ENCODE data around the gene ALDH1L2.

ALDH1L2 gene

GRCh38 chr12:105071981-105072380 is 12.3 kb downstream of the ALDH1L2 start:
- no peaks in the 10 kb centered on the region for H3K4me1 Mint-ChIP-seq
- H3K27ac Mint-ChIP-seq = no peak overlapping the region
- DNase-seq = no peak
- CTCF ChIA-PET = interaction anchor here (0.7 kb wide), 1 partner anchor 242 kb away, joined by 3 read pairs; no protein-coding TSS in a partner anchor
- H3K36me3 Mint-ChIP-seq = no peaks in the 10 kb centered on the region
- H3K27me3 Mint-ChIP-seq = no peaks in the 10 kb centered on the region
- no peaks in the 10 kb centered on the region for H3K9me3 Mint-ChIP-seq
- no peak overlapping the region for H3K4me3 Mint-ChIP-seq

GRCh38 chr12:105069936-105070702 is 14.1 kb downstream of the ALDH1L2 start:
- H3K36me3 Mint-ChIP-seq = no peaks in the 10 kb centered on the region
- H3K27ac Mint-ChIP-seq = no peak overlapping the region
- no peaks in the 10 kb centered on the region for H3K4me1 Mint-ChIP-seq
- DNase-seq = no peak
- no peaks in the 10 kb centered on the region for H3K9me3 Mint-ChIP-seq
- H3K27me3 Mint-ChIP-seq = no peaks in the 10 kb centered on the region
- CTCF ChIA-PET = interaction anchor here (1.6 kb wide), 1 partner anchor 16 kb away, joined by 8 read pairs; no protein-coding TSS in a partner anchor
- no peak overlapping the region for H3K4me3 Mint-ChIP-seq

- CTCF ChIA-PET = no interaction called here
- peaks cover 5% of the 10 kb centered on the region for H3K27me3 Mint-ChIP-seq
- DNase-seq = no peak
Observed at GRCh38 chr12:105067511-105068031, 16.7 kb downstream of the ALDH1L2 start.

GRCh38 chr12:105064564-105065178 is 19.6 kb downstream of the ALDH1L2 start:
- H3K4me3 Mint-ChIP-seq = no peak overlapping the region

More at GRCh38 chr12:105067511-105068031, 16.7 kb downstream of the ALDH1L2 start:
- no peak overlapping the region for H3K4me3 Mint-ChIP-seq
- no peaks in the 10 kb centered on the region for H3K36me3 Mint-ChIP-seq
- no peak overlapping the region for H3K27ac Mint-ChIP-seq
- H3K4me1 Mint-ChIP-seq = no peaks in the 10 kb centered on the region
- H3K9me3 Mint-ChIP-seq = no peaks in the 10 kb centered on the region

GRCh38 chr12:105060715-105061378 is 23.4 kb downstream of the ALDH1L2 start:
- Mint-ChIP-seq H3K4me3 (no peak overlapping the region), H3K9me3 (peaks cover 2% of the 10 kb centered on the region), H3K27ac (no peak overlapping the region), H3K4me1 (no peaks in the 10 kb centered on the region), H3K27me3 (peaks cover 5% of the 10 kb centered on the region), H3K36me3 (peaks cover 2% of the 10 kb centered on the region)
- CTCF ChIA-PET = interaction anchor here (1.2 kb wide), 1 partner anchor 60 kb away, joined by 3 read pairs; no protein-coding TSS in a partner anchor
- DNase-seq = no peak

More at GRCh38 chr12:105064564-105065178, 19.6 kb downstream of the ALDH1L2 start:
- CTCF ChIA-PET = no interaction called here
- Mint-ChIP-seq H3K4me1 (no peaks in the 10 kb centered on the region), H3K9me3 (no peaks in the 10 kb centered on the region), H3K36me3 (no peaks in the 10 kb centered on the region), H3K27me3 (peaks cover 5% of the 10 kb centered on the region), H3K27ac (no peak overlapping the region)
- DNase-seq = no peak

GRCh38 chr12:105057174-105057573 is 27.1 kb downstream of the ALDH1L2 start:
- peaks cover 2% of the 10 kb centered on the region for H3K4me1 Mint-ChIP-seq
- no peak overlapping the region for H3K27ac Mint-ChIP-seq
- CTCF ChIA-PET = no interaction called here
- H3K9me3 Mint-ChIP-seq = peaks cover 2% of the 10 kb centered on the region
- H3K36me3 Mint-ChIP-seq = peaks cover 9% of the 10 kb centered on the region
- no peak overlapping the region for H3K4me3 Mint-ChIP-seq
- DNase-seq = no peak
- H3K27me3 Mint-ChIP-seq = peaks cover 8% of the 10 kb centered on the region

GRCh38 chr12:105053116-105053572 is 31.1 kb downstream of the ALDH1L2 start:
- CTCF ChIA-PET = interaction anchor here (0.6 to 6.0 kb wide), 17 partner anchors 15 to 851 kb away, joined by 3 to 50 read pairs (median 3); partner anchors contain the start of gene SLC41A2
- no peak overlapping the region for H3K27ac Mint-ChIP-seq
- DNase-seq = peak; percentile 86
- H3K4me3 Mint-ChIP-seq = no peak overlapping the region
- H3K9me3 Mint-ChIP-seq = peaks cover 2% of the 10 kb centered on the region
- peaks cover 2% of the 10 kb centered on the region for H3K4me1 Mint-ChIP-seq
- peaks cover 9% of the 10 kb centered on the region for H3K36me3 Mint-ChIP-seq
- peaks cover 8% of the 10 kb centered on the region for H3K27me3 Mint-ChIP-seq

GRCh38 chr12:105051981-105052380 is 32.3 kb downstream of the ALDH1L2 start:
- CTCF ChIA-PET = interaction anchor here (0.9 to 6.0 kb wide), 5 partner anchors 93 to 846 kb away, joined by 3 to 50 read pairs (median 4); partner anchors contain the start of gene SLC41A2
- H3K27ac Mint-ChIP-seq = no peak overlapping the region
- H3K36me3 Mint-ChIP-seq = peaks cover 9% of the 10 kb centered on the region
- peaks cover 6% of the 10 kb centered on the region for H3K9me3 Mint-ChIP-seq
- peaks cover 2% of the 10 kb centered on the region for H3K4me1 Mint-ChIP-seq
- H3K27me3 Mint-ChIP-seq = peaks cover 8% of the 10 kb centered on the region
- DNase-seq = no peak
- no peak overlapping the region for H3K4me3 Mint-ChIP-seq

- no peak overlapping the region for H3K27ac Mint-ChIP-seq
- peaks cover 4% of the 10 kb centered on the region for H3K9me3 Mint-ChIP-seq
- H3K36me3 Mint-ChIP-seq = no peaks in the 10 kb centered on the region
- H3K27me3 Mint-ChIP-seq = no peaks in the 10 kb centered on the region
- DNase-seq = no peak
- H3K4me1 Mint-ChIP-seq = peaks cover 2% of the 10 kb centered on the region
- CTCF ChIA-PET = no interaction called here
- no peak overlapping the region for H3K4me3 Mint-ChIP-seq
Observed at GRCh38 chr12:105048315-105048714, 35.9 kb downstream of the ALDH1L2 start.

GRCh38 chr12:105047308-105047707 is 37.0 kb downstream of the ALDH1L2 start:
- CTCF ChIA-PET = no interaction called here
- peaks cover 4% of the 10 kb centered on the region for H3K9me3 Mint-ChIP-seq
- H3K4me1 Mint-ChIP-seq = no peaks in the 10 kb centered on the region
- no peak overlapping the region for H3K4me3 Mint-ChIP-seq
- no peaks in the 10 kb centered on the region for H3K27me3 Mint-ChIP-seq
- H3K27ac Mint-ChIP-seq = no peak overlapping the region
- DNase-seq = no peak
- H3K36me3 Mint-ChIP-seq = no peaks in the 10 kb centered on the region

- Mint-ChIP-seq H3K27ac (no peak overlapping the region), H3K27me3 (no peaks in the 10 kb centered on the region), H3K36me3 (no peaks in the 10 kb centered on the region), H3K4me1 (peaks cover 16% of the 10 kb centered on the region), H3K4me3 (no peak overlapping the region), H3K9me3 (no peaks in the 10 kb centered on the region)
- CTCF ChIA-PET = no interaction called here
- DNase-seq = no peak
Observed at GRCh38 chr12:105041186-105041585, 43.1 kb downstream of the ALDH1L2 start.

GRCh38 chr12:105040476-105040875 is 43.8 kb downstream of the ALDH1L2 start:
- CTCF ChIA-PET = no interaction called here
- Mint-ChIP-seq H3K9me3 (no peaks in the 10 kb centered on the region), H3K4me3 (no peak overlapping the region), H3K27me3 (no peaks in the 10 kb centered on the region), H3K27ac (no peak overlapping the region), H3K36me3 (no peaks in the 10 kb centered on the region), H3K4me1 (peaks cover 16% of the 10 kb centered on the region)
- no peak for DNase-seq

GRCh38 chr12:105036937-105037649 is 47.2 kb downstream of the ALDH1L2 start:
- no peak overlapping the region for H3K4me3 Mint-ChIP-seq
- peaks cover 2% of the 10 kb centered on the region for H3K9me3 Mint-ChIP-seq
- no peaks in the 10 kb centered on the region for H3K27me3 Mint-ChIP-seq
- no peak for DNase-seq
- peaks cover 31% of the 10 kb centered on the region for H3K4me1 Mint-ChIP-seq
- peak overlapping the region; percentile 51 for H3K27ac Mint-ChIP-seq
- peaks cover 2% of the 10 kb centered on the region for H3K36me3 Mint-ChIP-seq
- CTCF ChIA-PET = interaction anchor here (1.8 kb wide), 1 partner anchor 16 kb away, joined by 8 read pairs; no protein-coding TSS in a partner anchor
